AG20443 (cell line): ENCODE results near the gene CDH13.
A peak's percentile ranks its signal among the peaks of the same experiment; 100 is the strongest.

ENCODE experiments used
- DNase-seq: peaks from one replicate; pipeline ENCODE4 v3.0.0; 2012; ENCODE audit warnings: low spot score, mixed read lengths

CDH13 gene

DNA sequence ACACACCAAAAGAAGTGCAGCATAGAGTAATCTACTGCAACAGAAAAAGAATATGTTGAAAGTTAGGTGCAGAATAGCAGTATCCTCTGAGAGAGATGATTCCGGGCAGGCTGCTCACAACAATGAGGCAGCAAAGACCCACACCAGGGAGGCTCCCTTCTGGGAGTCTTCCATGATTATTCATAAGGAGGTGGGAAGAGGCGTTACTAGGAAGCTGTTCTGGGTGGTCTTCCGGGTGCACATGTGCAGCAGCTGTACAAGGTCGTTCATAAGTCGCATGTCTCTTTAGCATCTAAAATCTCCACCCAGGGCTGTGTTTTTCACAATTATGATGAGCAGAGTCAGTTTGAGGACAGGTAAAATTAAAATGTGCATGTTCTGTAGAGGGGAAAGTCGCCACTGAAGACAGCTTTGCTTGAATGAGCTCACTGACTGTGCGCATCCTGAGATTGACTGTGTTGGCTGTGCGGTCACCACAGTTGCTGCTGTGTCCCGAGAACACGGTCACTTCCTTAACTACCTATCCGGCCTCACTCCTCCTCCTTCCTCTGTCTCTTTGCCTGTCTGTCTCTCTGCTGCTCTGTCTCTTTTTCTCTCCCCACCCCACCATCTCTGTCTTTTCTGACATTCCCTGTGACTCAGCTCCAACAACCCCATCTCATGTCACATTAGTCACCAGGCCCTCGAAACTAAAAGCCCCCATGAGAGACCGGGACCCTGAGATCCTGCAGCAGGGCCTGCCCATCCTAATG lies 1055.5 kb downstream of the CDH13 start:
- no peak for DNase-seq

DNA sequence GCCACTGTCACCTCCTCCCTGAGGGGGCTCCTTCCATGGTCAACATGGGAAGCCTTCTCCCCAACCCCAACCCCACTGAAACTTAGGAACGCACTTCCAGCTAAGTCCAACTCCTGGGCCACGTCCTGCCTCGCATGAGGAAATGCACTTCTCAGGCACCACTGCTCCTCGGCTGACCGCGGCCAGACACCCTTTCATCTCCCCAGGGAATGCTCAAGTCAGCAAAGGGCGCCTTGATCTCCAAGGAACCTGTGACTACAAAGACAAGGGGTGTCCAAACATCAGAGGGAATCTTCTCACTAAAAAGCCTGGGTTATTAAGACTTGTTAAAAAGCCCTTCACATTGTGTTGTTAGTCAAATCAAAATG lies 1056.1 kb downstream of the CDH13 start:
- DNase-seq: no peak

DNA sequence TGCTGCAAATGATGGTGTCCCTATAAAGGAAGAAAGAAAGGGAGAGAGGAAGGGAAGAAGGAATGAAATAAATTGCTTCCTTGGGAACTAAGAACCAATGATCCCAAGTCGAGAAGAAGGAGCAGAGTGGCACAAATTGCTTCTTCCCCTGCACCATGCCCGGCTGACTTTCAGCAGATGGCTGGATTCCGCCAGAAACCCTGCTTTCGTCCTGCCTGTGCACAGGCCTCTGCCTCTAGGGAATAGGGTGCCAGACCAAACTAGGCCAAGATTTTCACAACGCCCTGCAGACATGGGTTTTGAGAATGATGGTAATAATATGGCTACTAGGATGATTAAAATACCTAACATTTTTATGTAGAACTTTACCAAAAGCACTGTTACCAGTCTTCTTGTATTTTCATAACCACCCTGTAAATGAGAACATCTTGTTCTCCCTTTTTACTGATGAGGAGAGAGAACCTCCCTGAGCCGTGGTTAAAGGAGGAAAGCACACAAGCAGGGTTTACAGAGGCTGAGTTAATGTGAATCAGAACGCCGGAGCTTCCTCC lies 1058.9 kb downstream of the CDH13 start:
- DNase-seq: no peak

DNA sequence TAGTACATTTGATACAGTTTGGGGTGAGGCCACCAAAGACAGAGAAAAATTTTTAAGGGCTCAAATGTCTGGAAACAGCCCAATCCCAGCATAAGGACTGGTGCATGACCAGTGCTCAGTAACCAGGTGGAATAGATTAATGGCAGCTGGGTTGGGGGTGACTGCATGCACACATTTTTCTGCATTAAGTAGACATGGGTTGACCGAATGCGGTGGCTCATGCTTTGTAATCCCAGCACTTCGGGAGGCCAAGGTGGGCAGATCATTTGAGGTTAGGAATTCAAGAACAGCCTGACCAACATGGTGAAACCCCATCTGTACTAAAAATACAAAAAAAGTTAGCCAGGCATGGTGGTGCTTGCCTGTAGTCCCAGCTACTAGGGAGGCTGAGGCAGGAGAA lies 1060.0 kb downstream of the CDH13 start:
- DNase-seq: no peak

DNA sequence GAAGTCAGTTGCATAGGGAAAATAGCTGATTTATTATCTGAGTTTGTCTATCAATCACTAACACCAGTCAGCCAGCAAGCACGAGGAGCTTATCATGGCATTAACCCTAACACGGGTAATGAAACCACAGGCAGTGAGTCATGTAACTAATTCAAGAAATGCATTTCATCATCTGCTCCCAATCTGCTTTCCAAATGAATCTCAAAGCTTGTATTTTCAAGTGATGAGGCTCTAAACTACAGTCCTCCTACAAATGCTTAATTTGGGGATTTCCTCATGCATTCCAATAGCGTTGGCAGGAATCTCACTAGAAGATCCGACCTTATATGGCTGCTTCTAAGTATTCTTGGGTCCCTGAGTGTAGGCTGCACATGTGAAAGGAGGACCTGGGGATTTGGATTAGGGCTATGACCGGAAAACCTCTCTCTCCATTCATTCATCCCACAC lies 1062.6 kb downstream of the CDH13 start:
- DNase-seq: peak; percentile 86

DNA sequence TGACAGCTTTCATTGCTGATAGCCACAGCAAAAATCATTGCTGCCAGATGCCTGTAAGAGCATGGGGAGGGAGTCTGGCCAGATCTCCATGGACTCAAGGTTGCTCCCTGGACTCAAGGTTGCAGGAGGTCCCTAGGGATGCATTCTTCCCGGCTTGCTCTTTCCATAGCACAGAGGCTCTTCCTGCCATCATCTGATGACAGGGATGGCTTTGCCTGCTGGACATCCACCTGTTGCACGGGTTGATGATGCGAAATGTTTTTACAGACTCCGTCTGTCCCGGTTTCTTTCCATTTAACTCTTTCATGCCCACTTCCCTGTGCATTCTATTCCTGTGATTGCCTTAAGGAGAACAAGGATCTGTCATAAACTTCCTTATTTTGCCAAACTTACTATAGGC lies 1065.5 kb downstream of the CDH13 start:
- DNase-seq: no peak

DNA sequence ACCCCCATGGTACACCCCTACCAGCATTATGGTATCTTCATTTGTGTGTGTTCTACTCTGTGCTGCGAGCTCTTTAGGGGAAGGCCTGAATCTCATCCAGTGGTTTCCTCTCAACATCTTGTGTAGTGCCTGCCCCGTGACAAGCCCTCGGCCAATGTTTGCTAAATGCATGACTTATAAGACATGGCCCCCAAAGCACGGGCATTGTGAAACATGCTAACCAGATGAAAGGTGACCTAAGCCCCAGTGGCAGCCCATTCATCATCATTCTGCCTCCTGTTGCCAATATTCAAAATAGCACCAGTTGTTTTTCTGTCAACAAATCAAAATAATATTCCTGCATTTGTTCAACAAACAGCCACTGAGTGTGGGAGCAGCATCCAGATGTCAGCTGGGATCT lies 1072.2 kb downstream of the CDH13 start:
- DNase-seq: peak; percentile 25

DNA sequence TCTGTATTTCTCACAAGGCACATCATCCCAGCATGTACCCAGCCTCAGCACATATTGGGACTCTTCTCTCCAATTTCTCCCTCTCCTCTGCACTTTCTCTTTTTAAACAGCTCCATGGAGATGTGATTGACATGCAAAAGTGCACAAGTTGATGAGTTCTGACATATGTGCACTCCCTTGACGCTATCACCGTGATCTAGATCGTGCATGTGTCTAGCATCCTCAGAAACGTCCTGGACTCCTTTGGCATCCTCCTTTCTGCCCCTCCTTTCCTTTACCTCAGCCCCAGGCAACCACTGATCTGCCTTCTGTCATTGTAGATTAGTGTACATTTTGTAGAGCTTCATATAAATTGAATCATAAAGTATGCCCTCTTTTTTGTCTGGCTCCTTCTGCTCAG lies 1073.0 kb downstream of the CDH13 start:
- no peak for DNase-seq

DNA sequence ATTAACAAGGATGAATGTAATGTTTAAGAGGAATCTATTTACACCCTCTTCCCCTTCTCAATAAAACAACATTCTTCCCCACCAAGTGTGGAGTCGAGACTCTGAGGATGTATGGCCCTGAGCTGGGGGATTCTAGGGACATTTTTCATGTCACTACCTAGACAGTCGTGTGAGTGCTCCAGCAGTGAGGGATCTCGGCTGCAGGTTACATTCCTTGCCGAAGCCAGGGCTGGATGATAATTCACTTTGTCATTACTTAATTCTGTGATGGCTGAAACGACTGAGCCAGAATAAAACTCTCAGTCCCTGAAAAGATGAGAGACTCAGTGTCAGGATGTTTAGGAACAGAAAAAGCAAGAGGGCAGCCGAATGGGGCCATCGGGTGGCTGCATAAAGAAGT lies 1074.1 kb downstream of the CDH13 start:
- DNase-seq: no peak

DNA sequence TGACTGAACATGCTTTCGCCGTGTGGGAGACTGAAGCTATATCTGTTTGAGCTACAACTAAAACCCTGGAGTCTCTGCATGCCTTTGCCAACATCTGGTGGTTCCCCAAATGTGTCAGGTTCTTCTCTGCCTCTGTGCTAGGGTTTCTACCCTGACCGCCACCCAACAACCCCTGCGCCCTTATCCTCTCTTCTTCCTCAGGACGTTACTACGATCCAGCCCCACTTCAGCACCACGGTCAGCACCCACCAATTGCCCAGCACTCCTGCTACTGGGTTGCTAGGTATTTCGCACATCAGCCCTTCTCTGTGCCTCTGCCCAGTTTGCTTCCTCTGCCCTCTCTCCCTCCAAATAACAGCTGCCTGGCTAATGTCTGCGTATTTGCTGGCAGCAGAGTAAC lies 1074.7 kb downstream of the CDH13 start:
- DNase-seq: peak; percentile 80

DNA sequence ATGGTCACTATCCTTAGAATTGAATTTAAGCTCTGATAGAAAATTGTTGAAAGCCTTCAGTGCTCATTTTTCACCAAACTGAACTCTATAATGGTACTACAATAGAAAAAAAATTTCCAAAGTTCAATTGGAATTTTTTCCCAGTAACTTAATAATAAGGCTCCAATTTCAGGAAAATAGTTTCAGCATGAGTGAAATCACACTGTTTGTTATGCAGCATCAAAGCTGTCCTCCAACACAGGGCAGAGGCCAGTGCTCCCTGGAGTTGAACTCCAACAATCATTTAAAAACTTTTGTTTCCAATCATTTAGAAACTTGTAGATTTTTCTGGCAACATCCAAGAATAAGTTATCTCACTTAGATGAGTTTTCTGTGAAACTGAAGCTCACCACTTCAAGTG lies 1077.9 kb downstream of the CDH13 start:
- DNase-seq: no peak

DNA sequence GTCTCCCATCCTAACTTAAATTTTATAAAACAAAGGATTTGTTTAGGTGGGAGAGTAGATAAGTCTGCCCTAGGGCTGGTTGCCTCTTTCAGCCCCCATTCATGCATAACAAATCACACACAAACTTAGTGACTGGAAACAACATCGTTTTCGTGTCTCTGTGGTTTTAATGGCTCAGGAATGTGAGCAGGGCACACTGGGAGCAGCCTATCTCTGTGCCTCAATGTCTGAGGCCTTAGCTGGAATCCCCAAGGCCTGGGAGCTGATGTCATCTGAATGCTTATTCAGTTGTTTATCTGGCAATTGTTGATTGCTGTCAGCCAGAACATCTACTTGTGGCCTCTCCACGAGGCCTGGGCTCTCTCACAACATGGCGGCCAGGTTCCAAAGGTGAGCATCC lies 1079.1 kb downstream of the CDH13 start:
- peak; percentile 52 for DNase-seq

DNA sequence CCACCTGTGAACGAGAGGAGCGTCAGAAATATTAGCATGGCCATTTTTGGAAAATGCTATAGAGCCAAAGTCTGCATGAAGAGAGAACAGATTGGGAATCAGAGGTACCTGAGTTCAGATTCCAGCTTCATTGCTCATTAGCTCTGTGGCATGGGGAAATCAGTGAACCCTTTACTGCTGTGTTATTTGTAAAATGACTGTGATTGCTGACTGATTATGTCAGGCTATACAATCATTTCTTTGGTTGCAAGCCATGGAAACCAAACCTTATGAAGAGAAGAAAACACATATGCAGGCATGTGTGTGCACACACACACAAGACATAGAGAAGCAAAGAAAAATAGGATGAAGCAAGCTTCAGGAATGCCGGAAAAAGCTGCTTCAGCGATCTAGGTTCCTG lies 1079.6 kb downstream of the CDH13 start:
- peak; percentile 39 for DNase-seq

DNA sequence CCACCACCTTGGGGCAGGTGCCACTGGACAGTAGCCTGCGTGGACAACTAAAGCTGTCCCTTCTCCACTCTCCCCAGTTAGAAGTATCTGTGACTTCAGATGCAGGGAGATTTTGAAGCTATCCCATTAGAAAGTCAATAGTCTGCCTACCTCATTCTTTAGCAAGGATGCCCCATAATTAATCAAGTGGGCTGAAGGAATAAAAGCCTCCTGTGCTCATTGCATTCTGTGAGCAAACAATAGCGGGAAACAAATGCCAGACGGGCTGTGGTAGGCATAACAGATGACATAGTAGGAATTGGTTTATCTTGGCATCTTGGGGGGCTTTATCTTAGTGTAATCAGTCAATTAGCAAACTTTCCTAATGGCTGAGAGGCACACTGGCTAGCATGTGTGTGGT lies 1084.3 kb downstream of the CDH13 start:
- DNase-seq: no peak

DNA sequence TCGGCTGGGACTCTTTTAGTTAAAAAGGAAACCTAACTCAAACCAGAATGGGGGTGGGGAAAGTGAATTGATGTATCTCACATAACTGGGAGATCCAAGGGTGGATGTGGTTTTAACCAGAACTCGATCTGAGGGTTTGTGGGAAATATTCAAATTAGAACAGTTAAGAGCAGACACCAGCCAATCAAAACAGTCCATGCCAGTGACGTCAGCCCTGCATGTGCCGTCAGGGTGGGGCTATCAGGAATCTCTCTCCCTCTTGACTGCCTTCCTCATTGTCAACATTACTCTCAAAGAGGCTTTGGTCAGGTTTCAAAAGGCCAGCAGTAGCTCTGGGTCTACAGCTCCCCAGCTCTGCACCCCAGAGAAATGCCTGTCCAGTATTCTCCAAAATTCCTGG lies 1086.8 kb downstream of the CDH13 start:
- no peak for DNase-seq

DNA sequence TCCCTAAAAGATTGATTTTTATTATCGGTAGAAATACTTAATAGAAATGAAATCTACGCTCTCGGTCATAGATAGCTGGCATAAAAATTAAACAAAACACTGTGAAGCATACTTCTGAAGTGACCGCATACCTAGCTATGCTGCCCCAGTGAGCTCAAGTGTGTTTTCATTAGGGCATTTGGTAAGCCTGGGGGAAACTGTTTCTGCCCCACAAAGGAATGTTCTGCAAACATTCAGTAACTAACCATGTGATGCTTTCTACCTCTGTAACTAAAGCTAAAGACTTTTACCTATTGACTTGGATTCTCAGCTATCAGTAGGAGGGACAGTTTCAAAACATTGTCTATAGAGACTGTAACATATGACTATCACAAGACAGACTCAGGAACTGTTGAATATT lies 1087.5 kb downstream of the CDH13 start:
- no peak for DNase-seq

DNA sequence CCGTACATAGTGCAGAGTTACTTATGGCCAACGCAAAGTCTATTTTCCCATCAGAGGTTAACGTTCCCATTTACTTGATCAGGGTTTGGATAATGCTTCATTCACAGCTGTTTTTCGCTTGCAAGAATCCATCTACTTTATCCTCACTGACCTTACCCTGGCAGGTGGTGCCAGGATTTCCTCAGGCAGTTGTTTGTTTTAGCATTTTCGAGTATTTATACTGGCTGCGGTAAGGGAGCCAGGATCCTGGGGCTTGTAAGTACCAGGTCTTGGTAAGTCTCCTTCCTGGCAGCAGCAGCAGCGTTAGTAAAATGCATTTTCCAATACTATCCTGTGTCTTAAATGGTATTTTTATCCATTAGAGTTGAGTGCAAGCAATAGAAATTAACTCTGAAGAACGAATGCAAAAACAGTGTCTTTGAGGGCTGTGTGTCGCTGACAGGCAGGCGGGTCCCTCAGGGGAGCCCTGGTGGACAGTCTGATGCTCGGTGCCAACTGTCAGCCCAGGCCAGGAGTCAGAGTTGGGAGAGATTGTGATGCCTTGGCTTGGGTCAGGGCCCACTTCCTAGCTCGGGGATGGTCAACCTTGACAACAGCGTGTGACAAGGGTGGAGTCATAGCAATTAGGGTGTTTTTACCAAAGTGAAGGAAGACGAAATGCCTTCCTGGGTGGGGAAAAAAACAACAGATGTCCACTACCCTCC lies 1088.6 kb downstream of the CDH13 start:
- DNase-seq: no peak

DNA sequence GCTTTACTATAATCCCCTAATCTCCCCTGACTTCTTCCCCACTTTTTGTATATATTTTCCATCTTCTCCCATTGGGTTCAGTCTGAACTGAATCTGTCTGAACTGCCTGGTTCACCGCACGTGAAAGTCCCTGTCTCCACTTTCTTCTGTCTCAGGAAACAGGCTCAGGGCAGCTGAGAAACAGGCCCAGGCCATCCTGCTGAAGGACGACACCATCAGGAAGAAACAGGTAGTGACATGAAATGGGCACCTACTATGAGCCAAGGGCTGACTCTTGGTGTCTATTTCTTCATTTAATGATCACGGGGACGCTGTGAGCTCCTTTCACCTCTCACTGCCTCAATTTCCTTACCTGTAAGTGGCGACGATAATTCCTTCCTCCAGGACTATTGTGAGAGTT lies 1090.5 kb downstream of the CDH13 start:
- DNase-seq: no peak

DNA sequence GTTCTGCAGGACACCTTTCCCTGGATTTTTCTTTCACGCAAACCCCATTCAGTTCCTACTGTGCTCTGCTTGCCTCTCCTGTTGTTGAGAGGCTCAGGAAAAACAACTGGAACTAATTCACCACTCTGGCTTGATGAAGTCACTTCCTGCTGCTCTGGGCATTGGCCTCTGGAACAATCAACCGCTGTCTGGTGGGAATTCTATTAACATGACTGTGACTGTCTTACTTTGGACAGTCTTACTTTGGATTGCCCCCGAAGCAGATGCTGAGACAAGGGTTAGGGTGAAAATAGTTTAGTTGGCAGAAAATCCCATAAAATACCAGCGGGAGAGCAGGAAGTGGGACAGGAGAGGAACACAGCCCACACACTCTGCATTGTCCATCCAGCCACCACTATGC lies 1091.0 kb downstream of the CDH13 start:
- peak; percentile 71 for DNase-seq

DNA sequence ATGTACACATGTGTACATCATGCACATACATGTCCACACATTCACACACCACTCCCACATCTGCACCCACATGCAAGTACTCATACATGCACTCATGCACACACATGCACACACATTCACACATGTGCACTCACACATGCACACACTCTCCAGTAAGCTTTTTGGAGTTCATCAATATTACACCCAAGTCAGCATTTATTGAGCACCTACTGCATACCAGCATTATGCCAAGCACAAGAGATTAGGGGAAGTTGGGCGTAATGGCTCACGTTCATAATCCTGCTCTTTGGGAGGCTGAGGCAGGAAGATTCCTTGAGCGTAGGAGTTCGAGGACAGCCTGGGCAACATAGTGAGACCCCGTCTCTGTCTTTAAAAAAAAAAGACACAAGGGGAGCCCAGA lies 1093.4 kb downstream of the CDH13 start:
- DNase-seq: no peak

DNA sequence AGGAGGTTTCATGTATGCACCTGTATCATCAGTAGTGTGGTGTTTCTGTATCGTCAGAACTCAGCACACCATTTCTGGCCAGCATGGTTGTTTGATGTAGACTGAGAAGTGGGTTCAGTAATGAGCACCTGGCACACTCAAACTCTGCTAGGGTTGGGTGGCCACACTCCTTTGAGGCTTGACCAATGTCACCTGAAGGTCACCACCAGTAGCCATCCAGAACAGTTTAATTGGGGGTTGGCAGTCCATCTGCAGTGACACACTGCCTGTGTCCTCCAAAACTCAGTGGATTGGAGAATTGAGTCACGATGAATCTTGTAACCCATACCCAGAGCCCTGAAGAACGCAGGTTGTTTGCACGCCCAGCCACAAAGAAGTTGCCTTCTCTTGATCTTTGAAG lies 1094.2 kb downstream of the CDH13 start:
- no peak for DNase-seq

DNA sequence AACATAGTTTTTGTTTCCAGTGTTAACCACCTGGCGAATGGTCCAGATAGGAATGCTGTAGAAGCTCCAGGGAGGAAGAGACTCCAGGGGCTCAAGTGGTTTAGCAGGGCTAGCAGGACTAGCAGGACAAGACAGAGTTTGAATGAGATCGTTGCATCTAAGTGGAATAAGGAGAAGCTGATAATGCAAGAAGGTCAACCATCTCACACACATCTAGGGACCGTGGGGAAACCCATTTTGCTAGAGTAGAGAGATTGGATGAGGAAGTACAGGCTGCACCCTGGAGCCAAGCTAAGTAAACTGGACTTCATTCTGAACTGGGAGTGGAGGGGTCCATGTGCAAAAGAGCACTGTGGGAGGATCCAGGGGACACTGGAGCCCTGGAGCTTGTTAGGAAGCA lies 1094.9 kb downstream of the CDH13 start:
- DNase-seq: no peak

DNA sequence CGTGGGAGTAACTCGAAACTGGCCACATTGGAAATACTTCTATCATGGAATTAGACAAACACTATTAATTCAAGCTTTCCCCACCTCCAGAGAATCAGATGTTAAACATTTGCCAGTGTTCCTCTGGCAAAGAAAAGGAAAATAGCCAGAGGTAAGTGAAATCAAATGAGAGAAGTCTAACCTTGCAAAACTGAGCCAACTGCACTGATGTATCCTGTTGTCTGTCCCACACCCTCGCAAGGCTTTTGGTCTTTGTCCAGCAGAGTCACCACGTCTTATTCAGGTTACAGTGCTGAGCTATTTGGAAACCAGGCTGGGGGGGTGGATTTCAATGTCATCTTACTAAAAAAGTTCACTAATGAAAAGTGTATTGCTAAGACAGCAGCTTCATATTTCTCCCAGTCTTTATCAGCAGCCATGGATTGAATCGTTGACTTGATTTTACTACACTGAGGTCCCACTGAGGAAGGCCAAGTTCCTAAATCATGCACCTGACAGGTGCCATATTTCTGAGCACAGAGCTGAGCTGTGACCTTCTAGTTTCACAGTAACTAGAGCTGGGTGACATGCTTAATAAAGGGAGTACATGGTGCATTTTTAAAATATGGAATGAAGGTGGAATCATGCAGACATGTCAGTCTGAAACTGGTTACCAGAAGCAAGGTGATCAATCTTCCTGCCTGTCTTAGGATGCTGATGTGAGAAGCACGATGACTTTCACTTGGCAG lies 1095.9 kb downstream of the CDH13 start:
- peak; percentile 28 for DNase-seq
